A673 (cell line): ENCODE measurements around the gene RPL26. TPM values are rescaled to one million over a fixed set of nuclear protein-coding genes. Genes with fewer than 3 reads are reported as not detected.

ENCODE experiments used
- BruUV-seq: library from RNA; stranded (reverse); fragments of 400-500 nt; replicated peaks from 2 replicates; lab custom pipeline; 2021; lab: Mats Ljungman, UMichigan
- CTCF ChIA-PET: fragments of 300-600 bp; sonication (Branson Sonifier 250); formaldehyde crosslinking; loops from one replicate; lab custom pipeline; 2022; ENCODE audit warnings: antibody characterized with exemption; lab: Charles Lee
- POLR2A ChIA-PET: fragments of 300-600 bp; sonication (Branson Sonifier 250); formaldehyde crosslinking; loops from one replicate; lab custom pipeline; 2022; ENCODE audit warnings: antibody characterized with exemption; ENCODE audit not compliant: low non-redundant PET; lab: Charles Lee
- DNase-seq: peaks from one replicate; pipeline ENCODE4 v3.0.0-alpha.2; 2015; ENCODE audit warnings: low spot score
- H3K27ac ChIP-seq: fragments of 200-600 bp; sonication (generic); 2 replicates; pipeline ENCODE4 v1.5.1; 2016; ENCODE audit warnings: mixed run types, low read depth, mild to moderate bottlenecking, mixed read lengths, antibody characterized with exemption, low read length; ENCODE audit not compliant: poor library complexity, severe bottlenecking
- H3K27me3 ChIP-seq: fragments of 200-600 bp; sonication (generic); replicated peaks from 2 replicates; pipeline ENCODE4 v1.6.1; 2017; ENCODE audit warnings: mixed run types, low read depth, mild to moderate bottlenecking, mixed read lengths, antibody characterized with exemption, low read length; ENCODE audit not compliant: insufficient read depth, poor library complexity
- H3K36me3 ChIP-seq: fragments of 200-600 bp; sonication (generic); 2 replicates; pipeline ENCODE4 v1.6.1; 2016; ENCODE audit warnings: mixed run types, mild to moderate bottlenecking, mixed read lengths, antibody characterized with exemption, low read length; ENCODE audit not compliant: insufficient read depth, poor library complexity, severe bottlenecking
- H3K4me1 ChIP-seq: fragments of 200-600 bp; sonication (generic); 2 replicates; pipeline ENCODE4 v1.6.1; 2017; ENCODE audit warnings: mixed run types, mild to moderate bottlenecking, mixed read lengths, antibody characterized with exemption, low read length; ENCODE audit not compliant: insufficient read depth, poor library complexity, severe bottlenecking
- H3K4me3 ChIP-seq: fragments of 200-600 bp; sonication (generic); 2 replicates; pipeline ENCODE4 v1.5.1; 2016; ENCODE audit warnings: low read depth, mixed run types, mild to moderate bottlenecking, mixed read lengths, low read length; ENCODE audit not compliant: poor library complexity, severe bottlenecking
- H3K9me3 ChIP-seq: fragments of 200-600 bp; sonication (generic); 2 replicates; pipeline ENCODE4 v1.6.1; 2016; ENCODE audit warnings: mixed run types, low read depth, mild to moderate bottlenecking, mixed read lengths, antibody characterized with exemption, low read length; ENCODE audit not compliant: poor library complexity, severe bottlenecking
- CTCF ChIP-seq: fragments of 300-800, 200-600 bp; sonication (generic); conservative IDR thresholded peaks from 2 replicates; pipeline ENCODE4 v1.5.1; 2017; ENCODE audit warnings: low read depth, mild to moderate bottlenecking, antibody characterized with exemption, low read length, moderate library complexity, mixed read lengths
- EZH2 ChIP-seq: fragments of 200-600 bp; sonication (generic); IDR thresholded peaks from 2 replicates; pipeline ENCODE4 v1.6.1; 2017; ENCODE audit warnings: borderline replicate concordance, low read depth, mild to moderate bottlenecking, mixed read lengths, antibody characterized with exemption, low read length; ENCODE audit not compliant: poor library complexity, severe bottlenecking
- intact Hi-C: fragments of 100-400 bp; cut with micrococcal nuclease; formaldehyde crosslinking; loops from one replicate; pipeline ENCODE4 v1.10.0; 2022; ENCODE audit not compliant: unreplicated experiment
- total RNA-seq: library from RNA; stranded (reverse); gene quantifications from 2 replicates; pipeline ENCODE4 v1.2.3, GENCODE V29; 2021

RPL26 gene
- total RNA-seq, 1 experiment from 2014 or later, result 1,604 TPM

GRCh38 chr17:8332688-8333087 lies 50.3 kb downstream of the RPL26 start:
- TF ChIP-seq EZH2 (no peak), CTCF (no peak)
- no peaks in the 10 kb centered on the region for H3K9me3 ChIP-seq
- ChIA-PET POLR2A (no interaction called here), CTCF (no interaction called here)
- intact Hi-C loops, result no loop called here
- peaks cover under 1% of the 10 kb centered on the region for H3K4me1 ChIP-seq
- no peak for DNase-seq
- no peak overlapping the region for H3K4me3 ChIP-seq
- H3K36me3 ChIP-seq, result no peaks in the 10 kb centered on the region
- no TSS peak for BruUV-seq
- H3K27ac ChIP-seq, result no peak overlapping the region
- no peaks in the 10 kb centered on the region for H3K27me3 ChIP-seq

GRCh38 chr17:8332128-8332527 lies 50.9 kb downstream of the RPL26 start:
- BruUV-seq, result no TSS peak
- Histone ChIP-seq H3K27ac (no peak overlapping the region), H3K36me3 (no peaks in the 10 kb centered on the region), H3K27me3 (no peaks in the 10 kb centered on the region), H3K4me1 (no peaks in the 10 kb centered on the region), H3K9me3 (no peaks in the 10 kb centered on the region), H3K4me3 (no peak overlapping the region)
- no peak for DNase-seq
- intact Hi-C loops, result no loop called here
- ChIA-PET CTCF (interaction anchor here (0.6 kb wide), 1 partner anchor 8 kb away, joined by 6 read pairs; no protein-coding TSS in a partner anchor), POLR2A (no interaction called here)
- TF ChIP-seq EZH2, result no peak
- no peak for TF ChIP-seq CTCF

Other genes starting within 250 kb of the RPL26 start
- gene PER1, start 230.8 kb downstream of the RPL26 start, total RNA-seq, result 47.1 and 50.0 TPM in 2 replicates
- 41.3 and 51.0 TPM in 2 replicates for gene VAMP2, start 220.2 kb downstream of the RPL26 start, total RNA-seq
- 19.4 and 25.3 TPM in 2 replicates for gene TMEM107, start 206.8 kb downstream of the RPL26 start, total RNA-seq
- 3.7 TPM in 2 replicates for gene BORCS6, start 193.0 kb downstream of the RPL26 start, total RNA-seq
- 209 and 230 TPM in 2 replicates for gene AURKB, start 172.6 kb downstream of the RPL26 start, total RNA-seq
- gene CTC1, start 135.1 kb downstream of the RPL26 start, total RNA-seq, result 40.0 and 40.3 TPM in 2 replicates
- gene PFAS, start 133.9 kb downstream of the RPL26 start, total RNA-seq, result 163 and 165 TPM in 2 replicates
- 26.8 and 33.6 TPM in 2 replicates for gene RANGRF, start 94.5 kb downstream of the RPL26 start, total RNA-seq
- 1.3 and 2.0 TPM in 2 replicates for gene SLC25A35, start 87.8 kb downstream of the RPL26 start, total RNA-seq
- not detected in 2 replicates for gene ARHGEF15, start 73.0 kb downstream of the RPL26 start, total RNA-seq
- gene ODF4, start 43.4 kb downstream of the RPL26 start, total RNA-seq, result not detected in 2 replicates
- not detected in 2 replicates for gene RNF222, start 14.6 kb upstream of the RPL26 start, total RNA-seq
- gene NDEL1, start 52.7 kb upstream of the RPL26 start, total RNA-seq, result 71.1 and 76.5 TPM in 2 replicates
- 129 and 167 TPM in 2 replicates for gene MYH10, start 247.5 kb upstream of the RPL26 start, total RNA-seq